Activated naive CD4-positive, alpha-beta T cell treated with anti-CD3 and anti-CD28 coated beads for 36 hours (primary cell): ENCODE data around the gene DPM2. TPM values are rescaled to one million over a fixed set of nuclear protein-coding genes. Genes with fewer than 3 reads are reported as not detected.

ENCODE experiments used
- CTCF ChIA-PET: fragments of 350-600 bp; sonication (Branson Sonifier 250); formaldehyde crosslinking; loops from one replicate; lab custom pipeline; 2021; ENCODE audit warnings: antibody characterized with exemption; lab: Charles Lee
- DNase-seq: peaks from one replicate; pipeline ENCODE4 v3.0.0-alpha.2; 2020
- H3K27ac Mint-ChIP-seq: one replicate; pipeline ENCODE4 v1.8.0; 2021; ENCODE audit warnings: mild to moderate bottlenecking, mixed read lengths
- H3K27me3 Mint-ChIP-seq: one replicate; pipeline ENCODE4 v1.8.0; 2021; ENCODE audit warnings: low read depth, mixed read lengths
- H3K36me3 Mint-ChIP-seq: one replicate; pipeline ENCODE4 v1.8.0; 2021; ENCODE audit warnings: low read depth, mixed read lengths
- H3K4me1 Mint-ChIP-seq: one replicate; pipeline ENCODE4 v1.8.0; 2021; ENCODE audit warnings: low read depth, mixed read lengths
- H3K4me3 Mint-ChIP-seq: one replicate; pipeline ENCODE4 v1.8.0; 2021; ENCODE audit warnings: mild to moderate bottlenecking, moderate library complexity, mixed read lengths
- H3K9me3 Mint-ChIP-seq: one replicate; pipeline ENCODE4 v1.8.0; 2021; ENCODE audit warnings: mixed read lengths
- intact Hi-C: fragments of 100-400 bp; cut with micrococcal nuclease; formaldehyde crosslinking; loops from one replicate; pipeline ENCODE4 v1.15.1; 2023
- total RNA-seq, 2 experiments: library from RNA; stranded (reverse); gene quantifications; one replicate each; pipeline ENCODE4 v1.2.3, GENCODE V29; 2021

Gene DPM2
- total RNA-seq, result 10 to 100 TPM; 41.6 to 43.4 TPM

GRCh38 chr9:127937388-127938297 is at the start of gene DPM2:
TSS of gene DPM2 (minus strand) at chr9:127937854. CDS start at chr9:127937820, 34 bp downstream.
- intact Hi-C loops, result loop anchor here (2.0 kb wide), 2 partner anchors 17 to 191 kb away; no protein-coding TSS in a partner anchor
- CTCF ChIA-PET, result interaction anchor here (1.5 to 7.5 kb wide), 3 partner anchors 16 to 98 kb away, joined by 3 to 75 read pairs (median 14); partner anchors contain the start of gene EEIG1
- Mint-ChIP-seq H3K4me3 (peak within 1 kb of the TSS; percentile 100), H3K9me3 (no peaks in the 10 kb centered on the region), H3K27ac (peak within 1 kb of the TSS; percentile 96), H3K36me3 (peaks cover 41% of the 10 kb centered on the region), H3K27me3 (no peaks in the 10 kb centered on the region), H3K4me1 (peaks cover 43% of the 10 kb centered on the region)
- DNase-seq, result peak; percentile 87

GRCh38 chr9:127987103-127987614 is 49.5 kb upstream of the DPM2 start:
- Mint-ChIP-seq H3K4me1 (peaks cover 46% of the 10 kb centered on the region), H3K27ac (no peak overlapping the region), H3K9me3 (no peaks in the 10 kb centered on the region), H3K4me3 (no peak overlapping the region), H3K36me3 (no peaks in the 10 kb centered on the region), H3K27me3 (no peaks in the 10 kb centered on the region)
- CTCF ChIA-PET, result no interaction called here
- no peak for DNase-seq
- intact Hi-C loops, result no loop called here

GRCh38 chr9:127985011-127985410 is 47.4 kb upstream of the DPM2 start:
- no peaks in the 10 kb centered on the region for H3K27me3 Mint-ChIP-seq
- CTCF ChIA-PET, result interaction anchor here (1.8 kb wide), 1 partner anchor 49 kb away, joined by 4 read pairs; no protein-coding TSS in a partner anchor
- DNase-seq, result no peak

GRCh38 chr9:127983847-127984289 is 46.2 kb upstream of the DPM2 start:
- Mint-ChIP-seq H3K4me1 (peaks cover 36% of the 10 kb centered on the region), H3K36me3 (peaks cover 14% of the 10 kb centered on the region), H3K4me3 (peak overlapping the region; percentile 51), H3K27me3 (no peaks in the 10 kb centered on the region), H3K27ac (peak overlapping the region; percentile 92), H3K9me3 (no peaks in the 10 kb centered on the region)
- peak; percentile 43 for DNase-seq
- intact Hi-C loops, result loop anchor here (5.0 kb wide), 1 partner anchor 212 kb away; no protein-coding TSS in a partner anchor
- CTCF ChIA-PET, result interaction anchor here (0.9 to 15.2 kb wide), 3 partner anchors 10 to 50 kb away, joined by 6 to 142 read pairs (median 14); no protein-coding TSS in a partner anchor

More at GRCh38 chr9:127985011-127985410, 47.4 kb upstream of the DPM2 start:
- no peaks in the 10 kb centered on the region for H3K9me3 Mint-ChIP-seq
- intact Hi-C loops, result no loop called here
- peaks cover 36% of the 10 kb centered on the region for H3K4me1 Mint-ChIP-seq
- no peak overlapping the region for H3K4me3 Mint-ChIP-seq
- H3K36me3 Mint-ChIP-seq, result peaks cover 3% of the 10 kb centered on the region
- peak overlapping the region; percentile 50 for H3K27ac Mint-ChIP-seq

GRCh38 chr9:127982912-127983311 is 45.3 kb upstream of the DPM2 start:
- peak; percentile 30 for DNase-seq
- CTCF ChIA-PET, result interaction anchor here (1.2 to 15.2 kb wide), 5 partner anchors 23 to 50 kb away, joined by 3 to 142 read pairs (median 14); no protein-coding TSS in a partner anchor

GRCh38 chr9:127981559-127982121 is 44.0 kb upstream of the DPM2 start:
- peaks cover 26% of the 10 kb centered on the region for H3K36me3 Mint-ChIP-seq
- intact Hi-C loops, result loop anchor here (1.0 to 5.0 kb wide), 6 partner anchors 11 to 209 kb away; partner anchors contain the start of gene SLC25A25
- peak overlapping the region; percentile 98 for H3K27ac Mint-ChIP-seq
- H3K4me1 Mint-ChIP-seq, result peaks cover 39% of the 10 kb centered on the region
- DNase-seq, result peak; percentile 81
- H3K4me3 Mint-ChIP-seq, result peak overlapping the region; percentile 98
- H3K9me3 Mint-ChIP-seq, result no peaks in the 10 kb centered on the region
- CTCF ChIA-PET, result interaction anchor here (0.9 to 15.2 kb wide), 8 partner anchors 14 to 52 kb away, joined by 3 to 142 read pairs (median 5); no protein-coding TSS in a partner anchor
- no peaks in the 10 kb centered on the region for H3K27me3 Mint-ChIP-seq

More at GRCh38 chr9:127982912-127983311, 45.3 kb upstream of the DPM2 start:
- intact Hi-C loops, result loop anchor here (5.0 kb wide), 1 partner anchor 211 kb away; no protein-coding TSS in a partner anchor
- H3K27me3 Mint-ChIP-seq, result no peaks in the 10 kb centered on the region
- peaks cover 36% of the 10 kb centered on the region for H3K4me1 Mint-ChIP-seq
- peak overlapping the region; percentile 45 for H3K4me3 Mint-ChIP-seq
- peaks cover 19% of the 10 kb centered on the region for H3K36me3 Mint-ChIP-seq
- H3K27ac Mint-ChIP-seq, result peak overlapping the region; percentile 92
- H3K9me3 Mint-ChIP-seq, result no peaks in the 10 kb centered on the region

GRCh38 chr9:127980706-127981558 is 43.3 kb upstream of the DPM2 start, which contains the start of gene EEIG1:
TSS of gene EEIG1 (minus strand) at chr9:127980989. CDS start at chr9:127980137, 852 bp downstream.
- Mint-ChIP-seq H3K4me1 (peaks cover 44% of the 10 kb centered on the region), H3K4me3 (peak within 1 kb of the TSS; percentile 98), H3K27ac (peak within 1 kb of the TSS; percentile 98), H3K27me3 (no peaks in the 10 kb centered on the region), H3K36me3 (peaks cover 31% of the 10 kb centered on the region), H3K9me3 (no peaks in the 10 kb centered on the region)
- DNase-seq, result peak; percentile 98
- intact Hi-C loops, result loop anchor here (1.0 to 5.0 kb wide), 6 partner anchors 11 to 209 kb away; partner anchors contain the start of gene SLC25A25
- CTCF ChIA-PET, result interaction anchor here (0.9 to 15.2 kb wide), 9 partner anchors 14 to 52 kb away, joined by 3 to 142 read pairs (median 14); no protein-coding TSS in a partner anchor

GRCh38 chr9:127980060-127980705 is 42.5 kb upstream of the DPM2 start:
- peak overlapping the region; percentile 94 for H3K4me3 Mint-ChIP-seq
- no peaks in the 10 kb centered on the region for H3K27me3 Mint-ChIP-seq
- peaks cover 51% of the 10 kb centered on the region for H3K4me1 Mint-ChIP-seq
- H3K36me3 Mint-ChIP-seq, result peaks cover 32% of the 10 kb centered on the region
- intact Hi-C loops, result loop anchor here (5.0 kb wide), 1 partner anchor 208 kb away; no protein-coding TSS in a partner anchor
- CTCF ChIA-PET, result interaction anchor here (0.6 to 15.2 kb wide), 6 partner anchors 15 to 86 kb away, joined by 3 to 142 read pairs (median 46); no protein-coding TSS in a partner anchor
- peak overlapping the region; percentile 87 for H3K27ac Mint-ChIP-seq
- H3K9me3 Mint-ChIP-seq, result no peaks in the 10 kb centered on the region
- peak; percentile 51 for DNase-seq

- peak; percentile 51 for DNase-seq
- intact Hi-C loops, result loop anchor here (5.0 kb wide), 2 partner anchors 37 to 207 kb away; no protein-coding TSS in a partner anchor
- H3K27ac Mint-ChIP-seq, result peak overlapping the region; percentile 87
- H3K4me3 Mint-ChIP-seq, result peak overlapping the region; percentile 94
- H3K9me3 Mint-ChIP-seq, result no peaks in the 10 kb centered on the region
- H3K36me3 Mint-ChIP-seq, result peaks cover 36% of the 10 kb centered on the region
- H3K27me3 Mint-ChIP-seq, result no peaks in the 10 kb centered on the region
- H3K4me1 Mint-ChIP-seq, result peaks cover 50% of the 10 kb centered on the region
- CTCF ChIA-PET, result interaction anchor here (0.6 to 15.2 kb wide), 10 partner anchors 14 to 86 kb away, joined by 3 to 142 read pairs (median 4); no protein-coding TSS in a partner anchor
Measured at GRCh38 chr9:127979333-127980059, 41.8 kb upstream of the DPM2 start.

GRCh38 chr9:127979015-127979332 is 41.3 kb upstream of the DPM2 start:
- no peak for DNase-seq
- peaks cover 52% of the 10 kb centered on the region for H3K4me1 Mint-ChIP-seq
- peak overlapping the region; percentile 94 for H3K4me3 Mint-ChIP-seq
- H3K36me3 Mint-ChIP-seq, result peaks cover 38% of the 10 kb centered on the region
- no peaks in the 10 kb centered on the region for H3K27me3 Mint-ChIP-seq
- H3K27ac Mint-ChIP-seq, result peak overlapping the region; percentile 87
- H3K9me3 Mint-ChIP-seq, result no peaks in the 10 kb centered on the region
- intact Hi-C loops, result loop anchor here (5.0 kb wide), 1 partner anchor 37 kb away; no protein-coding TSS in a partner anchor
- CTCF ChIA-PET, result interaction anchor here (0.8 to 15.2 kb wide), 10 partner anchors 16 to 87 kb away, joined by 3 to 142 read pairs (median 5); no protein-coding TSS in a partner anchor
